Measurements from ENCODE around the gene RIMS4. TPM values are rescaled to one million over a fixed set of nuclear protein-coding genes. Genes with fewer than 3 reads are reported as not detected.

Gene RIMS4
- total and polyA plus RNA-seq, 2 of the 8 experiments (the other 6 are each of a cell fraction or from before 2014, with no cell fraction given): 13.3 to 44.2 TPM

DNA sequence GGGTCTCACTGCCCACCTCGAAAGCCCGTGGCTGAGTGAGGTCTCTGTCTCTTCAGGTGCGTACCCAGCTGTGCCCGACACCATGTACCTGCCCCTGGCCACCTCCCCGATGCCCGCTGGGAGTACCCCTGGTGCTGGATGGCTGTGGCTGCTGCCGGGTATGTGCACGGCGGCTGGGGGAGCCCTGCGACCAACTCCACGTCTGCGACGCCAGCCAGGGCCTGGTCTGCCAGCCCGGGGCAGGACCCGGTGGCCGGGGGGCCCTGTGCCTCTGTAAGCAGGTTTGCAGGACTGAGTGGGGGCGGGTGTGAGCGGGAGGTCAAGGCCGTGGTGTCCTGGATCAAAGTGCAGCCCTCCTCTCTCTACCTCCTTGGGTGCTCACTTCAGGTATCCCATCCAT lies 90.5 kb downstream of the RIMS4 start (continued):
- no peak for TF ChIP-seq SRF (IDR thresholded peaks at IDR 0.05; ENCODE audit: low read depth, low read length)
- TF ChIP-seq HDAC6 (IDR thresholded peaks at IDR 0.05; ENCODE audit: low read depth, low read length): no peak

Data from H1 (cell line).